SJSA1 (cell line): ENCODE measurements around the gene IFI44. TPM values are rescaled to one million over a fixed set of nuclear protein-coding genes. Genes with fewer than 3 reads are reported as not detected.
A peak's percentile ranks its signal among the peaks of the same experiment; 100 is the strongest.

Experiments used
- DNase-seq, 2 experiments: peaks; one replicate each; pipeline ENCODE4 v3.0.0-alpha.2; 2015 to 2020; ENCODE audit warnings: low spot score in 2 of 2, low read depth in 1 of 2
- H3K27ac ChIP-seq: fragments of 250-450 bp; sonication (Bioruptor Pico); 2 replicates; pipeline ENCODE4 v1.5.1; 2020; ENCODE audit warnings: mild to moderate bottlenecking, moderate library complexity
- H3K27me3 ChIP-seq: fragments of 250-450 bp; sonication (Bioruptor Pico); replicated peaks from 2 replicates; pipeline ENCODE4 v1.5.1; 2020; ENCODE audit warnings: mild to moderate bottlenecking, moderate library complexity
- H3K36me3 ChIP-seq: fragments of 250-450 bp; sonication (Bioruptor Pico); 2 replicates; pipeline ENCODE4 v1.5.1; 2020; ENCODE audit warnings: mild to moderate bottlenecking
- H3K4me1 ChIP-seq: fragments of 250-450 bp; sonication (Bioruptor Pico); replicated peaks from 2 replicates; pipeline ENCODE4 v1.6.1; 2021; ENCODE audit warnings: mild to moderate bottlenecking
- H3K4me3 ChIP-seq: fragments of 250-450 bp; sonication (Bioruptor Pico); 2 replicates; pipeline ENCODE4 v1.5.1; 2020; ENCODE audit warnings: mild to moderate bottlenecking
- H3K9me3 ChIP-seq: fragments of 250-450 bp; sonication (Bioruptor Pico); replicated peaks from 2 replicates; pipeline ENCODE4 v1.5.1; 2020; ENCODE audit warnings: mild to moderate bottlenecking
- total RNA-seq: library from RNA; depleted of rRNA; stranded (reverse); fragments of >200 nt; shearing (Covaris generic); gene quantifications from 2 replicates; pipeline ENCODE4 v1.2.3, GENCODE V29; 2014

The IFI44 gene
- total RNA-seq, 1 experiment from 2014 or later = 29.8 TPM

DNA sequence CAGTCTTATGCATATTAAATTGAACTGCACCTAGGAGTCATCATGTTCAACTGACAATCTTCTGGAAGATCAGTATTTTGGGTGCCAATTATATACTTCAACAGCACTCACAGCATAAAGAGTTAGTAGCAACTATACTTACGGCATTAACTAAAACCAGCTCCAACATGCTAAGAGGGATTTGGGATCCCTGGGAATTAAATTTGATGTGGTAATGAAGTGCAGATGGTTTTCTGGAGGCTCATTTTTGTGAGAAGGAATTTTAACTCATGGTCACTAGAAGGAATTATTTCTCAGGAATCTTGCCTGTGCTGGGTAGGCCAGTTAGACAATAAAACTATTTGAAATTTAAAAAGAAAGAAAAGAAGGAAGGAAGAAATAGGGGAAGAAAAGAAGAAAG lies 18.3 kb downstream of the IFI44 start:
- Histone ChIP-seq H3K9me3 (no peaks in the 10 kb centered on the region), H3K27ac (no peak overlapping the region), H3K4me1 (no peaks in the 10 kb centered on the region), H3K27me3 (no peaks in the 10 kb centered on the region), H3K36me3 (peaks cover 13% of the 10 kb centered on the region), H3K4me3 (no peak overlapping the region)
- DNase-seq = no peak

DNA sequence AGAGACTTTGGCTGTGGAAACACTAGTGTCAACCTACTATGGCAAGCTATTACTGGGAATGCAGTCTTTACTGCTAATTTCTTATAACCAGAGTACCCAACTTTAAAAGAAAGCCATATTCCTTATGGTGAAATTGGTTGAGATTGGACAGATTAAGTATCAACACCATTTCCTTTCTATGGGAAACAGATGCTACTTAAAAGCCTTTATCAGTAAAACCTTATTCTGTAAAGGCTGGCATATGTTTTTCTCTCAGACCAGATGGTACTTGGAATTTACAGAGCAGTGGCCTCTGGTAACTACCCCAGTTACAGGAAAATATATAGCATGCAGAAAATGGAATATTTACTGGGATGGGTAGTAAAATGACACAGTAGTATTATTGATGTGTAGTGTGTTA lies 18.8 kb downstream of the IFI44 start:
- H3K4me3 ChIP-seq = no peak overlapping the region
- H3K36me3 ChIP-seq = peaks cover 8% of the 10 kb centered on the region
- DNase-seq = no peak
- H3K27ac ChIP-seq = no peak overlapping the region
- no peaks in the 10 kb centered on the region for H3K9me3 ChIP-seq
- no peaks in the 10 kb centered on the region for H3K4me1 ChIP-seq
- H3K27me3 ChIP-seq = no peaks in the 10 kb centered on the region

DNA sequence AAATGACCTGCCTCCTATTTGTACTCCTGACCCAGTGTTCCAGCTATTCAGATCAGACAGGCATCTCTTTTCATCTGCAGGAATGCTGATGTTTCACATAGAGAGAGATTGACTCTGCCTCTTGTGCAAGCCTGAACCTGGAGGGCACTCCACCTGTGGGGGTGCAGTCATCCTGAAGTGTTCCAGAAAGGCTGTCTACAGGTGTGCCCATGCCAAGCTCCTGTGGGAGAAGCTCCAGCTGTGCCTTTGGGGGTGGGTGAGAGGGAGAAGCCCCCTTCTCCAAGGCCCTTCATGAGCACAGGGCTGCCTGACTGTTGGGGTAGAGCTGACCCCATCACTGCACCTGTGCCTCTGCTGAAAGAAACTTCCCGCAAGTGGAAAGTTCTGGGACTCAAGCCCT lies 22.8 kb downstream of the IFI44 start:
- Histone ChIP-seq H3K4me1 (no peaks in the 10 kb centered on the region), H3K9me3 (no peaks in the 10 kb centered on the region), H3K36me3 (no peaks in the 10 kb centered on the region), H3K4me3 (no peak overlapping the region), H3K27ac (no peak overlapping the region), H3K27me3 (no peaks in the 10 kb centered on the region)
- no peak for DNase-seq

DNA sequence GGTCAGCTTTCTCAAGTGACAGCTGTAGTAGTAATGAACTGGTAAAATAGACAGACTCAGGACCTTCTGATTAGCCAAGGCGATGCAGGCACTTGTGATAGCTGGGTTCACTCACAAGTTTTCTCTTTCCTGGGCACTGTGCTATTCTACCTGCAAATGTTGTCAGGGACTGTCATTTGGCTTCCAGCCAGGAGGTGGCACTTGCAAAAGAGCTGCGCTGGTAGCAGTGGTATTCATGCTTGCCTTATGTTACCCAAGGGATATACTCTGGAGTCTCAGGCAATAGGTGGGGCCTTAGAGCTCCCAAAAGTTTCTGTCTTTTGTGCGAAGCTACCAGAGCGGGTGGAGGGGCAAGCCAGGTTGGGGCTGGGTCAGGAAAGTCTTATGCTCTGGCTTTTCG lies 23.5 kb downstream of the IFI44 start:
- Histone ChIP-seq H3K4me3 (no peak overlapping the region), H3K4me1 (no peaks in the 10 kb centered on the region), H3K9me3 (no peaks in the 10 kb centered on the region), H3K27ac (no peak overlapping the region), H3K36me3 (no peaks in the 10 kb centered on the region), H3K27me3 (no peaks in the 10 kb centered on the region)
- DNase-seq = no peak

DNA sequence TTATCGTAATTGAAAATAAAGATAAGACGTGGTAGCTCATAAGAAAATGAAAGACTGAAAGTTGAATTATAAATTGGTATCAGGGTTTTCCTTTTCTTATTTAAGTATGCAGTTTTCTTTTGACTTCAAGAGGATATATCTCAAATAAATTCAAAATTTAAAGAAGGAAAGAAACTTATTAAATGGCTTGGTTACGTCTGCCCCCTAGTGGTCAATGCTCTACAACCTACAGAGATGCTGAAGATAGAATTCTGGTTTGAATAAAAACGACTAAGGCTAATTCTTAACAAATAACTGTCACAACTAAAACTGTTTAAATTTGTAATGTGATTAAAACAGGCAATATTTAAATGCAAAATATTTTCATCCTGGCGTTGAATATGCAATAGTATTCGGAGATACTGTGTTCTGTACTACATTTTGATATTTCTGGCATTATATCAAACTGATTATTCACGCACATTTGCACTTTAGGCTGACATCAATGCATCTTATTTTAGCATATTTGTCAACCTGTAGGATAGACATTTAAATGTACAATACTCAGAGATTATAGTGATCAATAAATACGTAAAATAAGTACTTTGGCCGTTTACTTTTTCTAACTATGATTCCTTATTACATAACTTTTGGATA lies 26.8 kb downstream of the IFI44 start:
- no peaks in the 10 kb centered on the region for H3K27me3 ChIP-seq
- no peaks in the 10 kb centered on the region for H3K4me1 ChIP-seq
- no peak overlapping the region for H3K27ac ChIP-seq
- no peaks in the 10 kb centered on the region for H3K36me3 ChIP-seq
- peak in 1 of 2 experiments; percentile 48 for DNase-seq
- H3K4me3 ChIP-seq = no peak overlapping the region
- no peaks in the 10 kb centered on the region for H3K9me3 ChIP-seq

DNA sequence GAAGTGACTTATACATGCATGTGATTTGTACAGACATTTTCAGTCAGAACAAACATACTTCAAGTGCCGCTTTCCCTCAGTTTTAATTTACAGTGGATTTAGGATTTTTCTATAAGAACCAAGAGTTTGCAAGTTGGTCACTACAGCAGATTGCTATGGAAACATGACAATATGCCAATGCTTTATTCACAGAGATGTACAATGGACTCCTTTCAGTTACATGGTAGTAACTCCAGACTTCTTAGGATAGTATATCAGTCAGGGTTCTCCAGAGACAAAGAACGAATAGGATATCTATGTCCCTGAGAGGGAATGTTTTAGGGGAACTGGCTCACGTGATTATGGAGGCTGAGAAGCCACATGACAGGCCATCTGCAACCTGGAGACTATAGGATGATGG lies 27.4 kb downstream of the IFI44 start:
- Histone ChIP-seq H3K36me3 (no peaks in the 10 kb centered on the region), H3K4me3 (no peak overlapping the region), H3K4me1 (no peaks in the 10 kb centered on the region), H3K27ac (no peak overlapping the region), H3K9me3 (no peaks in the 10 kb centered on the region), H3K27me3 (no peaks in the 10 kb centered on the region)
- no peak for DNase-seq

DNA sequence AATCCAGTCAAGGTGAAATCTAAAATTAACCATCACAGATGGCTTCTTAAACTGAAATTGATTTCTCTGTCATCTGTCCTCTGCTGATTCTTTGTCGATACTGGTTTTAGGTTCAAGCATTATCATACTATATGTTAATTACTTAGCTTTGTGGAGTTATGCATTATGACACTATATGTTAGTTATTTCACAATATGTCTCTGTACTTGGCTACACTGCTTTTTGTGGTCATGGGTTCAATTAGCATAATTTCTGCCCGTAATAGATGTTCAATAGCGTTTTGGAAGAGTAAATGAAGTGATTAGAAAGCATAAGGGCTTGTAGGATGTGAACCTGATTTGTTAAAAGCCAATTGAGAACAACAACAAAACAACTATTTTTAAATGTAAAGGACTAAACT lies 28.2 kb downstream of the IFI44 start:
- Histone ChIP-seq H3K4me1 (no peaks in the 10 kb centered on the region), H3K27me3 (no peaks in the 10 kb centered on the region), H3K9me3 (no peaks in the 10 kb centered on the region), H3K27ac (no peak overlapping the region), H3K4me3 (no peak overlapping the region), H3K36me3 (no peaks in the 10 kb centered on the region)
- DNase-seq = no peak

DNA sequence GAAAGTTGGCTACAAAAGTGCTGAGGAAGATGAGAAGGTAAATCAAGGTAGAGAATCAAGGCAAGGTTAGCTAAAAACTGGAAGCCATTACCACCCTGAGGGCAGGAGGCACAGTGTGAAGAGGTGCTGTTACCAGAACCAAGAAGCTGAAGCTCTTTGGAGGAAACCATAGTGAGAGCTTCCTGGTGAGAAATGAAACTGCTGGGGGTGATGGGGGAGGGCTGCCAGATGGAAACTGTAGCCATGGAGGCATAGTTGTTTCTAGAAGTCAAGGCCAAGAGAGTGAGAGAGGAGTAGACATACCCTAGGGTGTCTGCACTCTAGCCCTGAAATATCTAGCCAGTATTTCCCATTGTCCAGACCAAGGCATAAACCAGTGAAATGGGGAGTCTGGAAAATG lies 28.7 kb downstream of the IFI44 start:
- H3K4me3 ChIP-seq = no peak overlapping the region
- H3K27ac ChIP-seq = no peak overlapping the region
- no peaks in the 10 kb centered on the region for H3K9me3 ChIP-seq
- DNase-seq = no peak
- H3K27me3 ChIP-seq = no peaks in the 10 kb centered on the region
- no peaks in the 10 kb centered on the region for H3K36me3 ChIP-seq
- no peaks in the 10 kb centered on the region for H3K4me1 ChIP-seq

DNA sequence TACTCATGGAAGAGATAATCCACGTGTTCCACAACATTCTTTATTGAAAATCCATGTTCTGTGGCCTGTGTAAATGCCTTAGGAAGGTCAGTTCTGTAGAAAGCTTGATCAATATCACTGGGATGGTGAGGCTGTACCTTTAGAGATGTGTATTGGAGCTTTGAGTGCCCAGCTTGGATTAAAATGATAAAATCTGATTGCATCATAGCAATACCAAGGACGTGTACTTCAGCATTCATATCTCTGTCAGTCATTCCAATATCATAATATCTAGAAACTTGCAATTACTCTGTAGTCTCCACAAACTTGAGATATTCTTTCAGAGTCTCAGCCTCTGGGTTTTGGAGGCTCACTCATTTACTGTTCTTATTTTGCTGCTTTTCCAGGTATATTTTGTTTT lies 31.6 kb downstream of the IFI44 start:
- H3K4me3 ChIP-seq = no peak overlapping the region
- no peaks in the 10 kb centered on the region for H3K9me3 ChIP-seq
- H3K36me3 ChIP-seq = no peaks in the 10 kb centered on the region
- no peak overlapping the region for H3K27ac ChIP-seq
- no peak for DNase-seq
- H3K27me3 ChIP-seq = no peaks in the 10 kb centered on the region
- no peaks in the 10 kb centered on the region for H3K4me1 ChIP-seq

DNA sequence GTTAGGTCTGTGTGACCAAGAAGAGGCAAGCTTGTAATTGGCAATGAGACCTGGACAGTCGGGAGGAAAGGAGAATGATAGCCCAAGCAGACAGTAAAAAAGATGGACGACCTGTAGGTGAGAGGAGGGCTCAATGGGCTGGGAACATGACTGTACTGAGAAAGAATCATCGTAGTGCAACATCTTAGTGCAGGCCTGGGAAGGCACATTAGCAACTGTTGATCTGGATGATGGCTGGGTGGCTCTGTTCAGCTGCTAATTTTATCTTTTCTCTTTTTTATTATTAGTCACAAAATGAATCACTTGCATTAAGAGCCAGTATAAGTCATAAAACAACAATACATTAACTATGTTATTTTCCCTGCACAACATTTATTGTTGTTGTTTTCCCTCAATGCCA lies 32.9 kb downstream of the IFI44 start:
- DNase-seq = no peak
- Histone ChIP-seq H3K27me3 (no peaks in the 10 kb centered on the region), H3K9me3 (no peaks in the 10 kb centered on the region), H3K4me3 (no peak overlapping the region), H3K4me1 (peaks cover 2% of the 10 kb centered on the region; the same call in 1 of the 2 replicates), H3K36me3 (no peaks in the 10 kb centered on the region), H3K27ac (no peak overlapping the region)

DNA sequence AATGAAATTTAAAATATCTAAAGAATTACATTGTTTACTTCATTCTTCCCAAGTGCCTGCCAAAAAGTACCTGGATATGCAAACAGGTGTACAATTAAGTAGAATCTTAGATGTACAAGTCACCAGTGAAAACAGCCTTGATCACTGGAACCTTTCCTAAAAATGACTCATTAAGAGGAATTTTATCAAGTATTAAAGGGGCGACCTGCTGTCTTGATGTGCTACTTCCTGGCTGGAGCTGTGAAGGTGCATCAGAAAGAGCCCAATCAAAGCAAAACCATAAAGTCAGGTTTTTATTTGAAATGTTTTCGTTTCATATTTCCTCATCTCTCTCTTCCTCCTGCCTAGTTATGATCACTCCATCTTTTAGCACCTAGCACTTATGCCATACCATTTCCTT lies 33.4 kb downstream of the IFI44 start:
- DNase-seq = no peak
- Histone ChIP-seq H3K27me3 (no peaks in the 10 kb centered on the region), H3K9me3 (no peaks in the 10 kb centered on the region), H3K4me1 (peaks cover 8% of the 10 kb centered on the region; the same call in 1 of the 2 replicates), H3K27ac (no peak overlapping the region), H3K36me3 (no peaks in the 10 kb centered on the region), H3K4me3 (no peak overlapping the region)

DNA sequence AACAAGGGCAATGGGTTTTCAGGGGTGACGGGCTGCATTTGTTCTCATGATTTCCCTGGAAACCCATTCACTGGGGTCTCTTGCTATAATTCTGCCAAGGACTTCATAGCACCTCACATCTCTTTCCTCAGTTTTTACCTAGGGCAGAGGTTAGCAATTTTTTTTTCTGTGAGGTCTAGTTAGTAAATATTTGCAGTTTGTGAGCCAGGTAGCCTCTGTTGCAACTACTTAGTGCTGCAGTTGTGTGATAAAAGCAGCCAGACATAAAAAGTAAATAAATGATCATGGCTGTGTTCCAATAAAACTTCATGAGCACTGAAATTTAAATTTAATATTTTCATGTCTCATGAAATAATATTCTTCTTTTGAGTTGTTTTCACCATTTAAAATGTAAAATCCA lies 37.7 kb downstream of the IFI44 start:
- Histone ChIP-seq H3K4me3 (no peak overlapping the region), H3K27ac (no peak overlapping the region), H3K27me3 (no peaks in the 10 kb centered on the region), H3K9me3 (no peaks in the 10 kb centered on the region), H3K36me3 (no peaks in the 10 kb centered on the region), H3K4me1 (peaks cover 36% of the 10 kb centered on the region)
- no peak for DNase-seq

DNA sequence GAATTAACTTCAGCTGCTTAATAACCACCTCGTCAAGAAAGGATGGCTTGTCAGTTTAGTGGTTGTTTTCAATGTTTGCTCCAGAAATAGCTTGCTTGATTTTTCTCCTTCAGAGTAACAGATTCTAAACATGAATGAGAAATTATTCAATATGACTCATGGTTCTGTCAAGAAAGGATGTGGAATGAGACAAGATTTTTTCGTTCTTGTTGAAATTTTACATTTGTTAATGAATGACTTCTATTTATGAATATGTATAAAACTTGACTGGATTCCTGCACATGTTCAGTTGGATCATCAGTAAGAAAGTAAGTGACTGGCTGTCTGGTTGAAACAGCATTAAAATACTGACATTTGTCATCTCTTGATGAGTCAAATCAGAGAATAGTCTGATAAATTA lies 38.3 kb downstream of the IFI44 start:
- no peaks in the 10 kb centered on the region for H3K36me3 ChIP-seq
- no peak for DNase-seq
- no peaks in the 10 kb centered on the region for H3K27me3 ChIP-seq
- H3K4me1 ChIP-seq = peaks cover 40% of the 10 kb centered on the region
- H3K9me3 ChIP-seq = no peaks in the 10 kb centered on the region
- H3K4me3 ChIP-seq = no peak overlapping the region
- H3K27ac ChIP-seq = no peak overlapping the region

DNA sequence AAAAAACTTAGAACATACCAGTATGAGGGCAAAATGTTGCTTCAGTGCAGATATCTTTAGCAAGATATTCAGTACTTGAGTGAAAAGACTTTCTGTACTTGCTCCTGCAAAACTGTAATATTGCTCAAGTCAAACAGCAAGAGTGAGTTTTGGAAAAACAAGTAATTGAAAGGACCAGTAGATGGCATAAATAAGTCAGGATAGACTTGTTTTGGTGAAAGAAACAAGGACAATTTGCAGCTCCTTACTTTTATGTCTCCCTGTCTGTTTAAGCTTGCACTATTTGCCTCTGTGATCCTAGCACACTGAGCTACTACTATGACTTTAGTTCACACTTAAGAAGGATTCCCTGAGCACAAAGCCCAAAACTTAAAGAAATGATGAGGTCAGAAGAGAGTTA lies 39.1 kb downstream of the IFI44 start:
- H3K36me3 ChIP-seq = no peaks in the 10 kb centered on the region
- peak in 1 of 2 experiments; percentile 41 for DNase-seq
- no peak overlapping the region for H3K4me3 ChIP-seq
- peaks cover 40% of the 10 kb centered on the region for H3K4me1 ChIP-seq
- H3K27ac ChIP-seq = no peak overlapping the region
- H3K9me3 ChIP-seq = no peaks in the 10 kb centered on the region
- no peaks in the 10 kb centered on the region for H3K27me3 ChIP-seq

DNA sequence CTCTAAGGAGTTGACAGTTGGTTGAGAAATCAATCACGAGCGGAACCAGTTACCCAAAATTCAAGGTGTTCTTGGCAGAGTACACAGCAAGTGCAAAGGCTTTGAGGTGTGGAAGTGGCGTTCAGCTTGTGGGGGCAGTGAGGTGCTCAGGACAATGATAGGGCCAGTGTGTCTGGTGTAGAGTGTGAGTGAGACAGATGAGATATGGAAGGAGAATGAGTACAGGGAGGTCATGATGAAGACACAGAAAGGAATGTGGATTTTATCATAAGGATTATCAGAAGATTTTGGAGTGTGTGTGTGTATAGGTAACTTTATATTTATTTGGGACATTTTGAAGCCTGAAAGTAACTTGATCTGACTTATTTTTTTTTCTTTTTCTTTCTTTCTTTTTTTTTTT lies 40.9 kb downstream of the IFI44 start:
- H3K36me3 ChIP-seq = no peaks in the 10 kb centered on the region
- no peaks in the 10 kb centered on the region for H3K27me3 ChIP-seq
- DNase-seq = no peak
- peaks cover 40% of the 10 kb centered on the region for H3K4me1 ChIP-seq
- H3K27ac ChIP-seq = no peak overlapping the region
- no peak overlapping the region for H3K4me3 ChIP-seq
- no peaks in the 10 kb centered on the region for H3K9me3 ChIP-seq
